NCI-H345 (cell line): ENCODE measurements around the gene AHNAK.
"Not testable (repeated sequence)": the region's sequence is repeated elsewhere in the genome, so short reads cannot be mapped to it uniquely, and the experiment has no call there.

Experiments
- DNase-seq: peaks from one replicate; lab custom pipeline; 2025; lab: John Stamatoyannopoulos, UW

AHNAK gene

DNA sequence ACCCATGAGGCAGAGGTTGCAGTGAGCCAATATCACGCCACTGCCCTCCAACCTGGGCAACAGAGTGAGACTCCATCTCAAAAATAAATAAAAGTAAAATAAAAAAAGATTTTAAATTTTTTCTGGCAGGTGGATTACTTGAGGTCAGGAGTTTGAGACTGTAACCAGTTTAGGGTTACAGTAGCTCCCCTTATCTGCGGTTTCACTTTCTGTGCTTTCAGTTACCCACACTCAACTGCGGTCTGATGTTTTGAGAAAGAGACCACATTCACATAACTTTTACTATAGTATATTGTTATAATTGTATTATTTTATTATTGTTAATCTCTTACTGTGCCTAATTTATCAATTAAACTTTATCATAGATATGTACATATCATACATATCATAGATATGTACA is 160.5 kb downstream of the AHNAK start:
- not testable (repeated sequence) for DNase-seq

DNA sequence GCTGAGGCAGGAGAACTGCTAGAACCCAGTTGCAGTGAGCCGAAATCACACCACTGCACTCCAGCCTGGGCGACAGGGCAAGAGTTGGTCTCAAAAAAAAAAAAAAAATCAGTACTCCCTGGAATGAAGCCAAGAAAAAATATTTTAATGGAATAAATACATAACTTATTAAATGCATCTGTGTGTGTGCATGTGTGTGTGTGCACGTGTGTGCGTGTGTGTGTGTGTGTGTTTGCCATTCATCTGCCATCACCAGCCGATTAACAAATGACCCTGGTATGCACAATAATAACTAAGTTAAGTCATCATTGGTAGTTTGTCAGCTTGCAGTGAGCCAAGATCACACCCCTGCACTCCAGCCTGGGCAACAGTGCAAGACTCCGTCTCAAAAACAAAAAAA is 162.8 kb downstream of the AHNAK start:
- DNase-seq, result no peak
